Muscle of leg (tissue), 16 donors: ENCODE data around the gene MATCAP1. TPM values are rescaled to one million over a fixed set of nuclear protein-coding genes. Genes with fewer than 3 reads are reported as not detected.
A peak's percentile ranks its signal among the peaks of the same experiment; 100 is the strongest.

ENCODE experiments used
- DNase-seq: peaks from one replicate; pipeline ENCODE4 v3.0.0; 2013
- H3K27ac ChIP-seq: one replicate; pipeline ENCODE4 v1.5.1; 2013; ENCODE audit warnings: mild to moderate bottlenecking, low read length, control low read depth
- H3K27me3 ChIP-seq: one replicate; pipeline ENCODE4 v1.6.1; 2013; ENCODE audit warnings: low read length; ENCODE audit not compliant: control insufficient read depth, insufficient read depth
- H3K36me3 ChIP-seq: one replicate; pipeline ENCODE4 v1.6.1; 2013; ENCODE audit warnings: low read length; ENCODE audit not compliant: control insufficient read depth, insufficient read depth
- H3K4me1 ChIP-seq: one replicate; pipeline ENCODE4 v1.6.1; 2013; ENCODE audit warnings: low read length; ENCODE audit not compliant: control insufficient read depth, insufficient read depth
- H3K4me3 ChIP-seq: one replicate; pipeline ENCODE4 v1.5.1; 2013; ENCODE audit warnings: low read length, control low read depth
- H3K9me3 ChIP-seq: replicated peaks from 2 replicates; pipeline ENCODE4 v1.6.1; 2013; ENCODE audit warnings: low read depth, low read length; ENCODE audit not compliant: control insufficient read depth
- WGBS: methylation state at CpG from one replicate; pipeline ENCODE4 v1.1.5; 2013; ENCODE audit warnings: missing lambda C conversion rate; ENCODE audit not compliant: insufficient coverage; 5-methylcytosine and 5-hydroxymethylcytosine counted together
- long read RNA-seq, 11 donors: transcript quantifications; one replicate each; lab custom pipeline, GENCODE V29; 2026
- polyA plus RNA-seq, 8 donors: library from polyadenylated mRNA; unstranded; fragments of 120-200 nt; gene quantifications; one replicate each; pipeline versions ENCODE4 v1.2.1 to v1.2.3, GENCODE V29; 2013; ENCODE audit warnings: inconsistent platforms in 1 of 8, low replicate concordance in 1 of 8; ENCODE audit not compliant: insufficient read length in 8 of 8, insufficient read depth in 1 of 8
- total RNA-seq: library from RNA; stranded (reverse); fragments of 120-200 nt; gene quantifications from one replicate; pipeline ENCODE4 v1.2.4, GENCODE V29; 2013

MATCAP1 gene
- total RNA-seq (8.6 TPM), polyA plus RNA-seq (10 to 100 TPM; 13.3 to 25.9 (median 21.1) TPM)
- long read RNA-seq, donor 1: 0 reads
- long read RNA-seq, donor 2: 0 reads
- long read RNA-seq, donor 3, partial matches to known transcripts: 0 of 2 reads
- long read RNA-seq, donor 3, other reads (novel, unspliced or antisense): 0 of 2 reads
- long read RNA-seq, donor 4, partial matches to known transcripts: 0 of 1 reads
- long read RNA-seq, donor 4, other reads (novel, unspliced or antisense): 0 of 1 reads
- long read RNA-seq, donor 5, partial matches to known transcripts: 0 of 4 reads
- long read RNA-seq, donor 5, other reads (novel, unspliced or antisense): 0 of 4 reads
- long read RNA-seq, donor 6, transcript KIAA0895L-203 (3 exons, 2,824 nt): major isoform, 5 of 6 reads
- long read RNA-seq, donor 6, partial matches to known transcripts: 0 of 6 reads
- long read RNA-seq, donor 6, other reads (novel, unspliced or antisense): 0 of 6 reads
- long read RNA-seq, donor 7, partial matches to known transcripts: 0 of 1 reads
- long read RNA-seq, donor 7, other reads (novel, unspliced or antisense): 0 of 1 reads
- long read RNA-seq, donor 8: 0 reads
- long read RNA-seq, donor 9, partial matches to known transcripts: 0 of 1 reads
- long read RNA-seq, donor 9, other reads (novel, unspliced or antisense): 0 of 1 reads
- long read RNA-seq, donor 10, partial matches to known transcripts: 0 of 1 reads
- long read RNA-seq, donor 10, other reads (novel, unspliced or antisense): 0 of 1 reads
- long read RNA-seq, donor 11, partial matches to known transcripts: 0 of 2 reads
- long read RNA-seq, donor 11, other reads (novel, unspliced or antisense): 0 of 2 reads

GRCh38 chr16:67183627-67184452 lies at the start of gene MATCAP1:
Gene MATCAP1, minus strand, starts transcription at chr16:67183963. Its CDS starts 3,353 bp downstream, at chr16:67180610.
- Histone ChIP-seq H3K27me3 (no peaks in the 10 kb centered on the region), H3K9me3 (no peaks in the 10 kb centered on the region), H3K4me3 (peak within 1 kb of the TSS; percentile 70), H3K36me3 (peaks cover 7% of the 10 kb centered on the region), H3K4me1 (peaks cover 55% of the 10 kb centered on the region), H3K27ac (peak within 1 kb of the TSS; percentile 94)
- DNase-seq: peak; percentile 99
- under 1% methylated on average over 76 of the region's 77 CpGs for WGBS

DNA sequence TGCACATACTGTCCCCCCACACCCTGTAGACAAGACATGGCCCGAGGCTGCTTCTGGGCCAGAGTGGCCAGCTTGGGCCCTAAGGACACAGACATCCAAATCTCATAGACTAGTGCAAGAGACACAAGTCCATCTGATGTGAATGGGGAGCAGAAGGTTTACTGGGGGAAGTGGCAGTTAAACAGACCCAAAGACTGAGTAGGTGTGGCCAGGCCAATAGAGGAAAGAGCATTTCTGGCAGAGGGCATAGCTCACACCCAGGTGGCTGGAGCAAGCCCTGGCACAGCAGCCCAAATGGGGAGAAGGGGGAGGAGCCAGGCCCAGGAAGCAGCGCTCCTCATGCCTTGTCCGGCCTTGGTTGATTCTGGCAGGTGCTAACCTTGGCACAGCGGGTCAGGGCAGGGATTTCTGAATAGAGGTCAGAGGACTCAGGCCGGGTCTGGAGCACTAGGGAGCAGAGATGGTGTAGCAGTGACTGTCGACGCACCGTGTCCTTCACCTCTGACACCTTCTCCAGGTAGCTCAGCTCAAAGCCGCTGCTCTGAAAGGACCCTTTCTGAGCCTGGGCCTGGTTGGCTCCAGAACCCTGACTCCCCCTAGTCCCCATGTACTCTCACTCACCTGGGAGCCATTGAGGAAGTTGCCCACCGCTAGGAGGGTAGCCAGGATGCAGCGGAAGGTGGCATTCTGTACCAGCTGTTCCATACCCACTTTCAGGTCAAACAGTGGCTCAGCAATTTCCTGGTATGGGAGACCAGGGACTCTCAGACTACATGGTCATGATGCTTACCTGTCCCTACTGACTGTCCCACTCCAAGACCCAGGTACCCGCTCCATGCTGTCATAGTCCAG lies 47.3 kb upstream of the MATCAP1 start:
- WGBS: 85% methylated on average over 7 of the region's 12 CpGs
- Histone ChIP-seq H3K4me1 (peaks cover 15% of the 10 kb centered on the region), H3K27ac (no peak overlapping the region), H3K9me3 (no peaks in the 10 kb centered on the region), H3K4me3 (no peak overlapping the region), H3K36me3 (peaks cover 68% of the 10 kb centered on the region), H3K27me3 (no peaks in the 10 kb centered on the region)
- DNase-seq: no peak

GRCh38 chr16:67229906-67230808 lies 46.4 kb upstream of the MATCAP1 start:
- H3K4me1 ChIP-seq: peaks cover 23% of the 10 kb centered on the region
- H3K27ac ChIP-seq: no peak overlapping the region
- no peaks in the 10 kb centered on the region for H3K9me3 ChIP-seq
- DNase-seq: no peak
- H3K27me3 ChIP-seq: no peaks in the 10 kb centered on the region
- H3K4me3 ChIP-seq: no peak overlapping the region
- H3K36me3 ChIP-seq: peaks cover 60% of the 10 kb centered on the region
- 95% methylated on average over 32 of the region's 32 CpGs for WGBS

GRCh38 chr16:67228905-67229304 lies 45.1 kb upstream of the MATCAP1 start:
- Histone ChIP-seq H3K27ac (no peak overlapping the region), H3K36me3 (peaks cover 49% of the 10 kb centered on the region), H3K9me3 (no peaks in the 10 kb centered on the region), H3K4me1 (peaks cover 23% of the 10 kb centered on the region), H3K4me3 (no peak overlapping the region), H3K27me3 (no peaks in the 10 kb centered on the region)
- DNase-seq: no peak
- WGBS: 92% methylated on average over 8 of the region's 9 CpGs

DNA sequence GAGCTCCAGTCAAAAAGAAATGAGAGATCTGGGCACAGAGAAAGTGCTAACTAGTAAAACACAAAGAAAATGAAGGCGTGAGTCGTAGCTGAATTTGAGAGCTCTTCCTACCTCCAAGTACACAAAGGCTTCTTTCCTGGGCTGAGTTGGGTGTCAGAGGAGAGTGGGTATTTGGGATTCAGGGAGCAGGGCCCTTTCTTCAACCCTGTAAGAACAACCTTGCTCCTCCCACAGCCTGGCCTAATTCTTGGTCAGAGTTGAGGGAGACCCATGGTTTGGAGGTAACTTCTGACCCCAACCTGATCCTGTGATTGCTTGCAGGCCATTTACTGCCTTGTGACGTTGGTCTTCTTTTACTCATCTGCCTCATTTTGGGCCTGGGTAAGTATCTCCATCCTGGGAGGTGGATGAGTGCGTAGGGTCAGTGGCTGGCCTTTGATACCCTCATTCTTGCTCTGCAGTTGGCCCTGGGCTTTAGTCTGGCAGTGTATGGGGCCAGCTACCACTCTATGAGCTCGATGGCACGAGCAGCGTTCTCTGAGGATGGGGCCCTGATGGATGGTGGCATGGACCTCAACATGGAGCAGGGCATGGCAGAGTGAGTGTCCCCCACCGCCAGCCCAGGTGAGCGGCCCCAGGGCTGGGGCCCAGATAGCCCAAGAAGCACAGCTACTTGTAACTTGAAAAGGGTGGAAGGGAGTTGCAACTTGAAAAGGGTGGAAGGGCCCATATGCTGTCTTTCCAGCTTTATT lies 44.4 kb upstream of the MATCAP1 start:
- H3K36me3 ChIP-seq: peaks cover 43% of the 10 kb centered on the region
- peak overlapping the region; percentile 78 for H3K4me3 ChIP-seq
- H3K4me1 ChIP-seq: peaks cover 23% of the 10 kb centered on the region
- H3K9me3 ChIP-seq: no peaks in the 10 kb centered on the region
- H3K27me3 ChIP-seq: no peaks in the 10 kb centered on the region
- DNase-seq: no peak
- no peak overlapping the region for H3K27ac ChIP-seq
- 87% methylated on average over 5 of the region's 9 CpGs for WGBS

- Histone ChIP-seq H3K4me3 (peak overlapping the region; percentile 78), H3K9me3 (no peaks in the 10 kb centered on the region), H3K27me3 (no peaks in the 10 kb centered on the region), H3K27ac (peak overlapping the region; percentile 32), H3K4me1 (peaks cover 23% of the 10 kb centered on the region), H3K36me3 (peaks cover 42% of the 10 kb centered on the region)
- no peak for DNase-seq
- 11% methylated on average over 9 of the region's 12 CpGs for WGBS
These were observed 43.8 kb upstream of the MATCAP1 start for GRCh38 chr16:67227567-67227921.

DNA sequence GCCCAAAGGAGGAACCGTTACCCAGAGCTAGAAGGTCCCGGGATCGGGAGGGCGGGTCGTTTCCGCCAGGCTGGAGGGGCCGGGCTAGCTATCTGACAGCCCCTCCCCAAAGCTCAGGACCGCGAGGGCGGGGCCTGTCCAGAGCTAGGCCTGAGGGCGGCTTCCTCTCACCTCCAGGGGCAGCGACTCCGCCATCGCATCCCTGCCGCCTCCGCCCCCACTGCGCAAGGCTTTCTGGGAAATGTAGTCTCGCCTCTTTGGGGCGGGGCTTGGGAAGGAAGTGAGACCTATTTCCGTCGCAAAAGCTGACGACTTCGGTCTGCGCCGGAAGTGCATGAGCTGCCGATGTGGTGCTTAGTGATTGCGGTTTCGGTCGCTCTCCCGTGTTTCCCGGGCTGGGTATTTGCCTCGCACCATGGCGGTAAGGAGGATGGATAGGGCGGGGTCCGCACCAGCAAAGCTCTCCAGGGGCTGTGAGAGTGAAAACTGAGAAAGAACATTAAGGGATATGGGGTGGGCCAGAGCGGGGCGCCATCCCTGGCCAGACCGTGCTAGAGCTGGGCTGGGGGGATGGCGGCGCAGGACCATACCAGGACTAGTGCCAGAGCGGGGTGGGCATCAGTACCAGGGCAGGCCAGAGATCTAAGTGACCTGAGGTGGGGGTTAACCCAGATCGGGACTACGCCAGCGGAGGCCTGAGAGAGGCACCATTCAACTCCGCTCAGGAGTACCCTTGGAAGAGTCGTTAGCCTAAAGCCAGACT lies 43.2 kb upstream of the MATCAP1 start, which contains the start of gene TMEM208:
Gene TMEM208 (plus strand): TSS at position 327 of the 763 bp plus-strand sequence. CDS start 89 bp downstream, at position 416.
- no peaks in the 10 kb centered on the region for H3K27me3 ChIP-seq
- peaks cover 23% of the 10 kb centered on the region for H3K4me1 ChIP-seq
- no peaks in the 10 kb centered on the region for H3K9me3 ChIP-seq
- peak within 1 kb of the TSS; percentile 86 for H3K27ac ChIP-seq
- peak within 1 kb of the TSS; percentile 78 for H3K4me3 ChIP-seq
- DNase-seq: peak; percentile 99
- WGBS: 0% methylated on average over 39 of the region's 46 CpGs
- peaks cover 41% of the 10 kb centered on the region for H3K36me3 ChIP-seq
